ENCODE results near the gene NLRC4.
"Not testable (repeated sequence)": the region's sequence is repeated elsewhere in the genome, so short reads cannot be mapped to it uniquely, and the experiment has no call there.

Gene NLRC4

GRCh38 chr2:32284321-32284720 is 19.6 kb upstream of the NLRC4 start:
- TF ChIP-seq, protein P1, sequence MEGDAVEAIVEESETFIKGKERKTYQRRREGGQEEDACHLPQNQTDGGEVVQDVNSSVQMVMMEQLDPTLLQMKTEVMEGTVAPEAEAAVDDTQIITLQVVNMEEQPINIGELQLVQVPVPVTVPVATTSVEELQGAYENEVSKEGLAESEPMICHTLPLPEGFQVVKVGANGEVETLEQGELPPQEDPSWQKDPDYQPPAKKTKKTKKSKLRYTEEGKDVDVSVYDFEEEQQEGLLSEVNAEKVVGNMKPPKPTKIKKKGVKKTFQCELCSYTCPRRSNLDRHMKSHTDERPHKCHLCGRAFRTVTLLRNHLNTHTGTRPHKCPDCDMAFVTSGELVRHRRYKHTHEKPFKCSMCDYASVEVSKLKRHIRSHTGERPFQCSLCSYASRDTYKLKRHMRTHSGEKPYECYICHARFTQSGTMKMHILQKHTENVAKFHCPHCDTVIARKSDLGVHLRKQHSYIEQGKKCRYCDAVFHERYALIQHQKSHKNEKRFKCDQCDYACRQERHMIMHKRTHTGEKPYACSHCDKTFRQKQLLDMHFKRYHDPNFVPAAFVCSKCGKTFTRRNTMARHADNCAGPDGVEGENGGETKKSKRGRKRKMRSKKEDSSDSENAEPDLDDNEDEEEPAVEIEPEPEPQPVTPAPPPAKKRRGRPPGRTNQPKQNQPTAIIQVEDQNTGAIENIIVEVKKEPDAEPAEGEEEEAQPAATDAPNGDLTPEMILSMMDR (conservative IDR thresholded peaks at IDR 0.05; ENCODE audit: low read depth, low read length): no peak
- no peak overlapping the region for H3K4me3 ChIP-seq (ENCODE audit: low read depth, low read length)
- DNase-seq (ENCODE audit: low read depth): peak; percentile 56

GRCh38 chr2:32278478-32278853 is 13.8 kb upstream of the NLRC4 start:
- TF ChIP-seq, protein P1 (conservative IDR thresholded peaks at IDR 0.05; ENCODE audit: low read depth, low read length): no peak
- peak overlapping the region; percentile 100 for H3K4me3 ChIP-seq (ENCODE audit: low read depth, low read length)
- no peak for DNase-seq (ENCODE audit: low read depth)

- TF ChIP-seq, protein P1 (conservative IDR thresholded peaks at IDR 0.05; ENCODE audit: low read depth, low read length): no peak
- peak within 1 kb of the TSS; percentile 100 for H3K4me3 ChIP-seq (ENCODE audit: low read depth, low read length)
These were observed 13.2 kb upstream of the NLRC4 start, which contains the start of gene YIPF4 for GRCh38 chr2:32277674-32278477. TSS of gene YIPF4 (plus strand) at chr2:32277904. CDS start at chr2:32278156, 252 bp downstream.

GRCh38 chr2:32277363-32277673 is 12.6 kb upstream of the NLRC4 start:
- peak overlapping the region; percentile 100 for H3K4me3 ChIP-seq (ENCODE audit: low read depth, low read length)
- DNase-seq (ENCODE audit: low read depth): no peak
- TF ChIP-seq, protein P1 (conservative IDR thresholded peaks at IDR 0.05; ENCODE audit: low read depth, low read length): no peak

More at GRCh38 chr2:32277674-32278477, 13.2 kb upstream of the NLRC4 start, which contains the start of gene YIPF4:
- DNase-seq (ENCODE audit: low read depth): peak; percentile 96

- not testable (repeated sequence) for H3K4me3 ChIP-seq (ENCODE audit: low read depth, low read length); DNase-seq (ENCODE audit: low read depth)
These were observed 11.1 kb upstream of the NLRC4 start for GRCh38 chr2:32275790-32276189.

GRCh38 chr2:32274289-32274688 is 9.6 kb upstream of the NLRC4 start:
- DNase-seq (ENCODE audit: low read depth): no peak
- TF ChIP-seq, protein P1 (conservative IDR thresholded peaks at IDR 0.05; ENCODE audit: low read depth, low read length): no peak
- H3K4me3 ChIP-seq (ENCODE audit: low read depth, low read length): no peak overlapping the region

DNA sequence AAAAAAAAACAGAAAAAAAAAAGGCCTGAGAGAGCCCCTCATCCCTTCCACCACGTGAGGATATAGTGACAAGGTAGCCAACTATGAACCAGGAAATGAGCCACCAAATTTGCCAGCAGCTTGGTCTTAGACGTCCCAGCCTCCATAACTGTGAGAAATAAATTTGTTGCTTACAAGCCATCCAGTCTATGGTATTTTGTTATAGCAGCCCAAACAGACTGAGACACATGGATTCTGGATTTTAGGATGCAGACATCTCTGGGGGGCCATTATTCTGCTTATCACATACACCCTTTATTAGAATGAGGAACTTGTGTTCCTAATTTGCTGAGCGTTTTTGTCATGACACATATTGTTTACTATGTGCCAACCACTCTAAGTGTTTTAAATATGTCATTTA is 7.6 kb upstream of the NLRC4 start:
- DNase-seq (ENCODE audit: low read depth): no peak
- TF ChIP-seq, protein P1 (conservative IDR thresholded peaks at IDR 0.05; ENCODE audit: low read depth, low read length): no peak
- no peak overlapping the region for H3K4me3 ChIP-seq (ENCODE audit: low read depth, low read length)
